Upper lobe of left lung (tissue), 6 donors: ENCODE data around the gene SLC2A11. TPM values are rescaled to one million over a fixed set of nuclear protein-coding genes. Genes with fewer than 3 reads are reported as not detected.
A peak's percentile ranks its signal among the peaks of the same experiment; 100 is the strongest.
"Not testable (repeated sequence)": the region's sequence is repeated elsewhere in the genome, so short reads cannot be mapped to it uniquely, and the experiment has no call there.

ENCODE experiments used
- ATAC-seq, 2 donors: fragments of 200-7000 bp; cut with Tn5 transposase; one replicate each; pipeline ENCODE4 v1.9.1; 2022; ENCODE audit warnings: mild to moderate bottlenecking in 2 of 2, moderate library complexity in 2 of 2; ENCODE audit not compliant: low FRiP score in 2 of 2
- DNase-seq, 2 donors: peaks; one replicate each; pipeline ENCODE4 v3.0.0-alpha.2; 2019 to 2020
- H3K27ac ChIP-seq, 4 donors: fragments of 200-600 bp; sonication (generic); one replicate each; pipeline ENCODE4 v1.5.1; 2016 to 2019
- H3K27me3 ChIP-seq, 4 donors: fragments of 200-600 bp; sonication (generic); one replicate each; pipeline ENCODE4 v1.5.1; 2017 to 2019
- H3K36me3 ChIP-seq, 4 donors: fragments of 200-600 bp; sonication (generic); one replicate each; pipeline ENCODE4 v1.5.1; 2016 to 2019
- H3K4me1 ChIP-seq, 4 donors: fragments of 200-600 bp; sonication (generic); one replicate each; pipeline ENCODE4 v1.5.1; 2018 to 2019
- H3K4me3 ChIP-seq, 4 donors: fragments of 200-600 bp; sonication (generic); one replicate each; pipeline ENCODE4 v1.5.1; 2017 to 2019; ENCODE audit warnings: mild to moderate bottlenecking in 2 of 4, moderate library complexity in 1 of 4
- H3K9me3 ChIP-seq, 4 donors: fragments of 200-600 bp; sonication (generic); one replicate each; pipeline ENCODE4 v1.5.1; 2018 to 2019
- EP300 ChIP-seq, 4 donors: sonication (generic); formaldehyde crosslinking; IDR thresholded peaks; one replicate each; pipeline ENCODE4 v1.5.1; 2017; ENCODE audit warnings: antibody characterized with exemption in 4 of 4, control low read depth in 2 of 4
- POLR2A ChIP-seq, 4 donors: fragments of 450-650 bp; IDR thresholded peaks; one replicate each; pipeline ENCODE4 v1.5.1; 2016 to 2017; ENCODE audit warnings: antibody characterized with exemption in 4 of 4, mild to moderate bottlenecking in 2 of 4
- POLR2AphosphoS5 ChIP-seq, 2 donors: sonication (generic); formaldehyde crosslinking; IDR thresholded peaks; one replicate each; pipeline ENCODE4 v1.5.1; 2017; ENCODE audit warnings: antibody characterized with exemption in 2 of 2
- WGBS, 2 donors: methylation state at CpG; one replicate each; pipeline ENCODE4 v1.1.5; 2017 to 2018; 5-methylcytosine and 5-hydroxymethylcytosine counted together
- total RNA-seq, 6 donors: library from RNA; depleted of rRNA in 4 of 6; stranded (reverse); fragments of >200 nt in 4 of 6; gene quantifications; one replicate each; pipeline versions ENCODE4 v1.1.0 to v1.2.1, GENCODE V29; 2016 to 2021
- TF ChIP-seq, protein P1 (sequence below), 6 experiments: fragments of 450-650 bp in 4 of 6; fragments of 200-600 bp in 2 of 6; sonication (generic) in 2 of 6; IDR thresholded peaks; one replicate each; pipeline ENCODE4 v1.5.1; 2016 to 2019; ENCODE audit warnings: antibody characterized with exemption in 6 of 6
- donor health status: DM: no; HTN: no; CAD: no; lungs with moderate emphysema.
- donor health status: DM: no; HTN: yes; CAD: no; lungs with severe emphysema.

The SLC2A11 gene
- total RNA-seq, 6 donors from 2014 or later = 9.9 to 31.4 (median 16.5) TPM

DNA sequence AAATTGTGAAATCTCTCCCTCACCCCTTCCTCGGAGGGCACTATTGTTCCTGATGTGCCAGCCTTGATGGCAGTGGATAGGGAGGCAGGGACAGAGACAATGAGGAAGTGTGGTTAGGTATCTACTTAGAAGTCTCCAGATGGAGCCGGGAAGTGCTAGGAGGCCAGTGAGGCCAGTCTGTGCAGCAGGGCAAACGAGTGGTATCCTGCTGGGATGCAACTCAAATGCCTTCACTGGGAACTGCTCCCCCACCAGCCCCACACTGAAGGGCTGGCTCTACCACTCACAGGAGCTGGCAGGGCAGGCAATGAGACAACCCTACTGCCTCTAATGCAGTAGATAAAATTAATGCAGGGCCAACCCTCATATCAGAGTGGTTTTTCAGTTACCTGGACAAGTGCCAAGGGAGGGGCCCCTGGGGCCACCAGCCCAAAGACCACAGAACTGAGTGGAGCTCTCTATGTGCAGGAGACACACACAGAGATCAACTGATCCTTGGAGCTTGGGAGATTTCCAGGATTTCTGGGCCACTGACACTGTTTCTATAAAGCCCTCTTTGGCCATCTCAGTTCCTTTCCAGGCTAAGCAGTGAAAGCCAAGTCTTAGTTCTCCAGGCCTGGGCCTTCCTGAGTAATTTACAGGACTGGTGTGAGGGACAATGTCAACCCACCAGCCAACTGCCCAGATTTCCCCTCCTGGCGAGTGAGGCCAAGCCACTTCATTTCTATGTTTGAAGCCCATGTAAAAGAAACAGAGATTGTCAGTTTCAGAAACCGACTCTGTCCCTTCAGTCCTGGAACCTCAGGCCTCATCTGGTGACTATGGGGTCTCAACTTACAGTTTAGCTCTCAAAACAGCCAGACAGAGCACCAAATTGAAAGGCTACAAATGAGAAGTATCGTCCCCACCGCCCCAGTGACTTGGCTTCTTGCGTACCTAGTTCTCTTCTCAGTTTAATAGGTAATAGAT lies 40.6 kb downstream of the SLC2A11 start:
- TF ChIP-seq EP300 (IDR thresholded peaks at IDR 0.05) (no peak), POLR2AphosphoS5 (IDR thresholded peaks at IDR 0.05) (no peak), POLR2A (IDR thresholded peaks at IDR 0.05) (no peak)
- TF ChIP-seq, protein P1, sequence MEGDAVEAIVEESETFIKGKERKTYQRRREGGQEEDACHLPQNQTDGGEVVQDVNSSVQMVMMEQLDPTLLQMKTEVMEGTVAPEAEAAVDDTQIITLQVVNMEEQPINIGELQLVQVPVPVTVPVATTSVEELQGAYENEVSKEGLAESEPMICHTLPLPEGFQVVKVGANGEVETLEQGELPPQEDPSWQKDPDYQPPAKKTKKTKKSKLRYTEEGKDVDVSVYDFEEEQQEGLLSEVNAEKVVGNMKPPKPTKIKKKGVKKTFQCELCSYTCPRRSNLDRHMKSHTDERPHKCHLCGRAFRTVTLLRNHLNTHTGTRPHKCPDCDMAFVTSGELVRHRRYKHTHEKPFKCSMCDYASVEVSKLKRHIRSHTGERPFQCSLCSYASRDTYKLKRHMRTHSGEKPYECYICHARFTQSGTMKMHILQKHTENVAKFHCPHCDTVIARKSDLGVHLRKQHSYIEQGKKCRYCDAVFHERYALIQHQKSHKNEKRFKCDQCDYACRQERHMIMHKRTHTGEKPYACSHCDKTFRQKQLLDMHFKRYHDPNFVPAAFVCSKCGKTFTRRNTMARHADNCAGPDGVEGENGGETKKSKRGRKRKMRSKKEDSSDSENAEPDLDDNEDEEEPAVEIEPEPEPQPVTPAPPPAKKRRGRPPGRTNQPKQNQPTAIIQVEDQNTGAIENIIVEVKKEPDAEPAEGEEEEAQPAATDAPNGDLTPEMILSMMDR (IDR thresholded peaks at IDR 0.05) = no peak
- H3K27ac ChIP-seq = peak overlapping the region in 1 of 4 donors; percentile 6

DNA sequence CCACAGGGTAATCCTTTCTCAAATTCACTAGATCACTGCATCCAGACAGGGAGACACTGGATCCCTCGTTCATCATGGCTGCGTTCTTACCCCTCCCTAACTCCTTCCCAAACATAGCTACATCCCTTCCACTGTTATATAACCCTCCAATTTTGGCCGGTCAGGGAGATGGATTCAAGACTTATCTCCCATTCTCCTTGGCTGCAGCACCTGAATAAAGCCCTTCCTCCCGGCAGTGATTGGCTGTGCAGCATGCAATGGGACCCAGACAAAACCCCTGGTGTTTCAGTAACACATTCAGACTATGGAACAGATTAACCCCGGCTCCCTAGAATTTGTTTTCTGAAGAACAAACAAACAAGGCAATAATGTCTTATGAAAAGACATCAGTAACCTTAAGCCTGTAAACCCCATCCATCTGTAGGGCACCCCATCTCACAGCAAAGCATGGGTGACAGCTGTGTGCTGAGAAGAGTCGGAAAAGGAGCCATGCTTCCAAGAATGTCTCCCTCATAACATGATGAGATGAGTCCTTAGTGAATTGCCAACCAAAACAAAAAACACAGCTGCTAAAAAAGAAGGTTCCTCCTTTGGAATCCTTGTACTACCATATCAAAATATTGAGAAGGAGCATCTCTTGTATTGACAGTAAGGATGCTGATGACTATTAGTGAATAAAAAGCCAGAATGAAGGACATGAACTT lies 41.5 kb downstream of the SLC2A11 start:
- Histone ChIP-seq H3K27ac (no peak overlapping the region), H3K36me3 (peaks cover 0 to 24% (median 16%) of the 10 kb centered on the region in 4 donors), H3K4me1 (peaks cover 11 to 19% (median 18%) of the 10 kb centered on the region in 4 donors), H3K4me3 (no peak overlapping the region), H3K27me3 (no peaks in the 10 kb centered on the region), H3K9me3 (no peaks in the 10 kb centered on the region)
- DNase-seq (no peak), ATAC-seq (no peak)
- no peak for TF ChIP-seq POLR2A (IDR thresholded peaks at IDR 0.05)
- TF ChIP-seq POLR2AphosphoS5 (IDR thresholded peaks at IDR 0.05) = no peak
- TF ChIP-seq, protein P1 (IDR thresholded peaks at IDR 0.05) = no peak
- TF ChIP-seq EP300 (IDR thresholded peaks at IDR 0.05) = no peak
- 85 to 91% methylated on average over 6 of the region's 6 CpGs for WGBS, 2 donors

More for the DNA sequence above, 40.6 kb downstream of the SLC2A11 start:
- Histone ChIP-seq H3K4me1 (peaks cover 16 to 25% (median 21%) of the 10 kb centered on the region in 4 donors), H3K4me3 (no peak overlapping the region), H3K36me3 (peaks cover 0 to 24% (median 16%) of the 10 kb centered on the region in 4 donors), H3K9me3 (no peaks in the 10 kb centered on the region), H3K27me3 (no peaks in the 10 kb centered on the region)
- ATAC-seq (no peak), DNase-seq (no peak)
- 57 to 77% methylated on average over 8 of the region's 8 CpGs for WGBS, 2 donors

DNA sequence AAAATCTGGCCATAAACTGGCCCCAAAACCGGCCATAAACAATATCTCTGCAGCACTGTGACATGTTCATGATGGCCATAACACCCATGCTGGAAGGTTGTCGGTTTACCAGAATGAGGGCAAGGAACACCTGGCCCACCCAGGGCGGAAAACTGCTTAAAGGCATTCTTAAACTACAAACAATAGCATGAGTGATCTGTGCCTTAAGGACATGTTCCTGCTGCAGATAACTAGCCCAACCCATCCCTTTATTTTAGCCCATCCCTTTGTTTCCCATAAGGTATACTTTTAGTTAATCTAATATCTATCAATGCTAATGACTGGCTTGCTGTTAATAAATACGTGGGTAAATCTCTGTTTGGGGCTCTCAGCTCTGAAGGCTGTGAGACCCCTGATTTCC lies 42.6 kb downstream of the SLC2A11 start:
- not testable (repeated sequence) for H3K9me3 ChIP-seq, H3K27me3 ChIP-seq, H3K27ac ChIP-seq, ATAC-seq, DNase-seq, H3K4me3 ChIP-seq
- Histone ChIP-seq H3K36me3 (peaks cover 0 to 24% (median 16%) of the 10 kb centered on the region in 4 donors), H3K4me1 (peaks cover 6 to 13% (median 11%) of the 10 kb centered on the region in 4 donors)
- WGBS, 2 donors = 82 to 92% methylated on average over 4 of the region's 4 CpGs

DNA sequence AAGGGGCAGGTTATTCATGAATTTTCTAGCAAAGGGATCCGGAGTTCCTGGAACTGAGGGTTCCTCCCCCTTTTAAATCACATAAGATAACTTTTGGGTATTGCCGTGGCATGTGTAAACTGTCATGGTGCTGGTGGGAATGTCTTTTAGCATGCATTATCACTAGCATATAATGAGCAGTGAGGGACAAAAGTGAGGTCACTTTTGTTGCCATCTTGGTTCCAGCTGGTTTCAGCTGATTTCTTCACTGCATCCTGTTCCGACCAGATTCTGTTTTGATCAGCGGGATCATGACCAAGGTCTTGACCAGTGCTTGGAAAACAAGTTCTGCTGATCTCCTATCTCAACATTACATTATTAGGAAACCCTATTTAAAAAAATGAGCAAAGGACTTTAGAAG lies 43.9 kb downstream of the SLC2A11 start:
- Histone ChIP-seq H3K36me3 (peaks cover 0 to 15% (median 7%) of the 10 kb centered on the region in 4 donors), H3K27ac (no peak overlapping the region), H3K27me3 (no peaks in the 10 kb centered on the region), H3K4me3 (no peak overlapping the region), H3K4me1 (peaks cover 0 to 5% (median 0%) of the 10 kb centered on the region in 4 donors), H3K9me3 (no peaks in the 10 kb centered on the region)
- DNase-seq = no peak
- ATAC-seq = no peak
- TF ChIP-seq POLR2A (IDR thresholded peaks at IDR 0.05) = no peak
- TF ChIP-seq POLR2AphosphoS5 (IDR thresholded peaks at IDR 0.05) = no peak
- no peak for TF ChIP-seq EP300 (IDR thresholded peaks at IDR 0.05)
- TF ChIP-seq, protein P1 (IDR thresholded peaks at IDR 0.05) = no peak
- 70 to 78% methylated on average over 4 of the region's 4 CpGs for WGBS, 2 donors

DNA sequence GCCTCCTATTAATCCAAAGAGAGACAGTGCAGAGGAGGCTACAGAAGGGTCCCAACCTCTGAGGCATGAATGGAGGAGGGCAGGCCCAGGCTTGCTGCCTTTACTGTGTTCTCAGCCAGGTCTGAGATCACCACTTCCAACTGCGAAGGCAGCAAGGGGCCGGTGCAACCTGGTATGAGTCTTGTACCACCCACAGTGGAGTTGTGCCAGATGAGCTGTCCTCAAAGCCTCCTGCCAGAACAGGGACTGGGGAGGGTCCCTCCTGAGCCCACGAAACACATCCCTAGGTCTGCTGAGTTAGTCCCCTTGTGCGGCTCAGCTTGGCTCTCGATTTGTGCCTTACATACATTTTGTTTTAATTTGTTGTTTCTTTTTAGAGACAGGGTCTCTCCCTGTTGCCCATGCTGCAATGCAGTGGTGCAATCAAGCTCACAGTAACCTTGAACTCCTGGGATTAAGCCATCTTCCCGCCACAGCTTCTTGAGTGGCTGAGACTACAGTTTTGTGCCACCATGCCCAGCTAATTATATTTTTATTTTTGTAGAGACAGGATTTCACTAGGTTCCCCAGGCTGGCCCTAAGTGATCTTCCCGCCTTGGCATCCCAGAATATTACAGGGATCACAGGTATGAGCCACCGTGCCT lies 45.8 kb downstream of the SLC2A11 start:
- H3K27me3 ChIP-seq = no peaks in the 10 kb centered on the region
- H3K27ac ChIP-seq = peak overlapping the region in 1 of 4 donors; percentile 4
- TF ChIP-seq, protein P1 (IDR thresholded peaks at IDR 0.05) = no peak
- TF ChIP-seq EP300 (IDR thresholded peaks at IDR 0.05) (no peak), POLR2A (IDR thresholded peaks at IDR 0.05) (no peak), POLR2AphosphoS5 (IDR thresholded peaks at IDR 0.05) (no peak)
- DNase-seq = no peak
- H3K4me3 ChIP-seq = no peak overlapping the region
- no peak for ATAC-seq
- 87 to 91% methylated on average over 8 of the region's 8 CpGs for WGBS, 2 donors
- H3K9me3 ChIP-seq = no peaks in the 10 kb centered on the region
- no peaks in the 10 kb centered on the region for H3K36me3 ChIP-seq
- peaks cover 0 to 4% (median 0%) of the 10 kb centered on the region in 4 donors for H3K4me1 ChIP-seq
